ENCODE data around the gene GALNT2. TPM values are rescaled to one million over a fixed set of nuclear protein-coding genes. Genes with fewer than 3 reads are reported as not detected.

The GALNT2 gene
- polyA plus RNA-seq, 2 of the 4 experiments (the other 2 are of a cell fraction) = 66.9 to 114 TPM

DNA sequence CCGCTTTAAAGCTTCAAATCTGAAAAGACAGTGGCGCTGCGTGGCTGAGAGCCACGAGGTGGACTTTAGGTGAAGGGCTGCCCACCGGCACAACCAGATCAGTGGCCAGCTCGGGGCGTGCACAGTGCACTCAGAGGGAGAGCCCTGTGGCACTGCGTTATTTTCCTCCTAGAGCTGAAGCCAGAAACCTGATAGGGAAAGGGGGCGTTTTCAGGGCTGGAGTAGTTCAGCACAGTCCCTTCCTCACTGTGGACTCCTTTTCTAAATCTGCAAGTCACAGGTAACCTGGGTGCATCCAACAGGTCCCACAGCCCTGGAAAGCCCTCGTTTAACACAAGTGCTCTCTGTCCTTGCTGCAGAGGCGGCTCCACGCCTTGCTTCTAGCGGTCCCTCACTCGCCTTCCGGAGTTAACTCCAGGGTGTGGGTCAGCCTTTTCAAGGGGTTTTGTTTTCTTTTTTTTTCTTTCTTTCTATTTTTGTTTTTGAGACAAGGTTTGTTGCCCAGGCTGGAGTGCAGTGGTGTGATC, 81.2 kb downstream of the GALNT2 start:
- ChIA-PET CTCF (interaction anchor here (1.1 to 1.3 kb wide), 2 partner anchors 9 to 12 kb away, joined by 4 to 6 read pairs; no protein-coding TSS in a partner anchor), POLR2A (no interaction called here)
- Histone ChIP-seq H3K9me3 (no peaks in the 10 kb centered on the region), H3K4me1 (no peaks in the 10 kb centered on the region; the same call in 1 of the 3 replicates), H3K27ac (peak overlapping the region in 1 of 2 experiments; percentile 28; a peak in 1 of 6 replicates), H3K4me3 (no peak overlapping the region), H3K4me2 (no peak overlapping the region)
- DNase-seq (ENCODE audit: low read depth in 1 of 2, low spot score in 1 of 2) (no peak), ATAC-seq (no peak; a peak in 1 of 6 replicates), FAIRE-seq (no peak)
- WGBS (ENCODE audit: missing lambda C conversion rate) = 87% methylated on average over 15 of the region's 15 CpGs
- TF ChIP-seq, protein P1, sequence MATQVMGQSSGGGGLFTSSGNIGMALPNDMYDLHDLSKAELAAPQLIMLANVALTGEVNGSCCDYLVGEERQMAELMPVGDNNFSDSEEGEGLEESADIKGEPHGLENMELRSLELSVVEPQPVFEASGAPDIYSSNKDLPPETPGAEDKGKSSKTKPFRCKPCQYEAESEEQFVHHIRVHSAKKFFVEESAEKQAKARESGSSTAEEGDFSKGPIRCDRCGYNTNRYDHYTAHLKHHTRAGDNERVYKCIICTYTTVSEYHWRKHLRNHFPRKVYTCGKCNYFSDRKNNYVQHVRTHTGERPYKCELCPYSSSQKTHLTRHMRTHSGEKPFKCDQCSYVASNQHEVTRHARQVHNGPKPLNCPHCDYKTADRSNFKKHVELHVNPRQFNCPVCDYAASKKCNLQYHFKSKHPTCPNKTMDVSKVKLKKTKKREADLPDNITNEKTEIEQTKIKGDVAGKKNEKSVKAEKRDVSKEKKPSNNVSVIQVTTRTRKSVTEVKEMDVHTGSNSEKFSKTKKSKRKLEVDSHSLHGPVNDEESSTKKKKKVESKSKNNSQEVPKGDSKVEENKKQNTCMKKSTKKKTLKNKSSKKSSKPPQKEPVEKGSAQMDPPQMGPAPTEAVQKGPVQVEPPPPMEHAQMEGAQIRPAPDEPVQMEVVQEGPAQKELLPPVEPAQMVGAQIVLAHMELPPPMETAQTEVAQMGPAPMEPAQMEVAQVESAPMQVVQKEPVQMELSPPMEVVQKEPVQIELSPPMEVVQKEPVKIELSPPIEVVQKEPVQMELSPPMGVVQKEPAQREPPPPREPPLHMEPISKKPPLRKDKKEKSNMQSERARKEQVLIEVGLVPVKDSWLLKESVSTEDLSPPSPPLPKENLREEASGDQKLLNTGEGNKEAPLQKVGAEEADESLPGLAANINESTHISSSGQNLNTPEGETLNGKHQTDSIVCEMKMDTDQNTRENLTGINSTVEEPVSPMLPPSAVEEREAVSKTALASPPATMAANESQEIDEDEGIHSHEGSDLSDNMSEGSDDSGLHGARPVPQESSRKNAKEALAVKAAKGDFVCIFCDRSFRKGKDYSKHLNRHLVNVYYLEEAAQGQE (IDR thresholded peaks at IDR 0.05) = no peak
- no peak for TF ChIP-seq TP53 (CRISPR knock-in tag; IDR thresholded peaks at IDR 0.05)
- TF ChIP-seq, protein P2, sequence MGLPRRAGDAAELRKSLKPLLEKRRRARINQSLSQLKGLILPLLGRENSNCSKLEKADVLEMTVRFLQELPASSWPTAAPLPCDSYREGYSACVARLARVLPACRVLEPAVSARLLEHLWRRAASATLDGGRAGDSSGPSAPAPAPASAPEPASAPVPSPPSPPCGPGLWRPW (IDR thresholded peaks at IDR 0.05) = no peak
- TF ChIP-seq ZFP36 (IDR thresholded peaks at IDR 0.05; ENCODE audit: borderline replicate concordance, partially characterized antibody) = no peak
- no peak for TF ChIP-seq NPAS2 (CRISPR knock-in tag; IDR thresholded peaks at IDR 0.05; ENCODE audit: borderline replicate concordance)
- no peak for TF ChIP-seq HOXB13 (CRISPR knock-in tag; IDR thresholded peaks at IDR 0.05; ENCODE audit: low read depth)
- no peak for TF ChIP-seq RAD21 (conservative IDR thresholded peaks at IDR 0.05 in 1 of 2, IDR thresholded peaks at IDR 0.05 in 1 of 2)
- no peak for TF ChIP-seq MAZ (IDR thresholded peaks at IDR 0.05; ENCODE audit: borderline replicate concordance, low read depth, low read length)
- no peak for TF ChIP-seq GATA3 (IDR thresholded peaks at IDR 0.05; ENCODE audit: borderline replicate concordance)
- TF ChIP-seq HOXB5 (CRISPR knock-in tag; IDR thresholded peaks at IDR 0.05) = no peak
- no peak for TF ChIP-seq RCOR1 (IDR thresholded peaks at IDR 0.05; ENCODE audit: low read depth, low read length)
- no peak for TF ChIP-seq CEBPB (IDR thresholded peaks at IDR 0.05)

DNA sequence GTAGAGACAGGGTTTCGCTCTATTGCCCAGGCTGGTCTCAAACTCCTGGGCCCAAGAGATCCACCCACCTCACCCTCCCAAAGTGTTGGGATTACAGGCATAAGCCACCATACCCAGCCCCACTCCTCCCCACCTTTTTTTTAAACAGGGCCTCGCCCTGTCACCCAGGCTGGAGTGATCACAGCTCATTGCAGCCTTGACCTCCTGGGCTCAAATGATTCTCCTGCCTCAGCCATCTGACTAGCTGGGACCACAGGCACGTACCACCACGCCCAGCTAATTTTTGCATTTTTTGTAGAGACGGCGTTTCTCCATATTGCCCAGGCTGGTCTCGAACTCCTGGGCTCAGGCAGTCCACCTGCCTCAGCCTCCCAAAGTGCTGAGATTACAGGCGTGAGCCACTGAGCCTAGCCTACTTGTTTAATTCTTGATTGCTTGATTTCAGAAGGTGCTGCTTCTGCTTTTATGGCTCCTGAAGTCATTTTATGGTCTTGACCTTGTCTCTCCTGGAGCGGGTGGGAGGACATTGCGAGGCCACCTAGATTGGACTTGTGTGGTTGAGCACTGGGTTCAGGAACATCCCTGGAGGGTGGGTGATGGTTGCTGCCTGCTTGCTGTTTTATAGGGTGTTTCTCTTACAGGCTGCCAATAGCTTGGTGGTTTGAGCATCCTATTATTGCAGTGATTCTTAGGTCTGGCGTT, 81.9 kb downstream of the GALNT2 start:
- 94% methylated on average over 11 of the region's 11 CpGs for WGBS (ENCODE audit: missing lambda C conversion rate)
- DNase-seq (ENCODE audit: low read depth in 1 of 2, low spot score in 1 of 2) (no peak), ATAC-seq (no peak), FAIRE-seq (no peak)
- Histone ChIP-seq H3K9me3 (no peaks in the 10 kb centered on the region), H3K27ac (no peak overlapping the region), H3K4me1 (no peaks in the 10 kb centered on the region; the same call in 1 of the 3 replicates), H3K4me2 (no peak overlapping the region), H3K4me3 (no peak overlapping the region)
- POLR2A ChIA-PET = no interaction called here
- CTCF ChIA-PET = interaction anchor here (1.3 kb wide), 1 partner anchor 10 kb away, joined by 6 read pairs; no protein-coding TSS in a partner anchor
- TF ChIP-seq, protein P3, sequence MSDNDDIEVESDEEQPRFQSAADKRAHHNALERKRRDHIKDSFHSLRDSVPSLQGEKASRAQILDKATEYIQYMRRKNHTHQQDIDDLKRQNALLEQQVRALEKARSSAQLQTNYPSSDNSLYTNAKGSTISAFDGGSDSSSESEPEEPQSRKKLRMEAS (IDR thresholded peaks at IDR 0.05) = no peak
- TF ChIP-seq NR3C1 (IDR thresholded peaks at IDR 0.05) (no peak), CBX2 (IDR thresholded peaks at IDR 0.05; ENCODE audit: borderline replicate concordance, low read depth) (no peak), MAFK (IDR thresholded peaks at IDR 0.05; ENCODE audit: partially characterized antibody) (no peak), CEBPB (IDR thresholded peaks at IDR 0.05) (no peak), KDM1A (IDR thresholded peaks at IDR 0.05; ENCODE audit: low read depth) (no peak), RARB (CRISPR knock-in tag; IDR thresholded peaks at IDR 0.05) (no peak), HOXB5 (CRISPR knock-in tag; IDR thresholded peaks at IDR 0.05) (no peak), NFE2L2 (conservative IDR thresholded peaks at IDR 0.05; ENCODE audit: low read length) (no peak), CHD2 (IDR thresholded peaks at IDR 0.05; ENCODE audit: low read length, partially characterized antibody) (no peak)
- TF ChIP-seq, protein P4, sequence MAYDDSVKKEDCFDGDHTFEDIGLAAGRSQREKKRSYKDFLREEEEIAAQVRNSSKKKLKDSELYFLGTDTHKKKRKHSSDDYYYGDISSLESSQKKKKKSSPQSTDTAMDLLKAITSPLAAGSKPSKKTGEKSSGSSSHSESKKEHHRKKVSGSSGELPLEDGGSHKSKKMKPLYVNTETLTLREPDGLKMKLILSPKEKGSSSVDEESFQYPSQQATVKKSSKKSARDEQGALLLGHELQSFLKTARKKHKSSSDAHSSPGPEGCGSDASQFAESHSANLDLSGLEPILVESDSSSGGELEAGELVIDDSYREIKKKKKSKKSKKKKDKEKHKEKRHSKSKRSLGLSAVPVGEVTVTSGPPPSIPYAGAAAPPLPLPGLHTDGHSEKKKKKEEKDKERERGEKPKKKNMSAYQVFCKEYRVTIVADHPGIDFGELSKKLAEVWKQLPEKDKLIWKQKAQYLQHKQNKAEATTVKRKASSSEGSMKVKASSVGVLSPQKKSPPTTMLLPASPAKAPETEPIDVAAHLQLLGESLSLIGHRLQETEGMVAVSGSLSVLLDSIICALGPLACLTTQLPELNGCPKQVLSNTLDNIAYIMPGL (CRISPR knock-in tag; IDR thresholded peaks at IDR 0.05; ENCODE audit: borderline replicate concordance) = no peak
- TF ChIP-seq, protein P5, sequence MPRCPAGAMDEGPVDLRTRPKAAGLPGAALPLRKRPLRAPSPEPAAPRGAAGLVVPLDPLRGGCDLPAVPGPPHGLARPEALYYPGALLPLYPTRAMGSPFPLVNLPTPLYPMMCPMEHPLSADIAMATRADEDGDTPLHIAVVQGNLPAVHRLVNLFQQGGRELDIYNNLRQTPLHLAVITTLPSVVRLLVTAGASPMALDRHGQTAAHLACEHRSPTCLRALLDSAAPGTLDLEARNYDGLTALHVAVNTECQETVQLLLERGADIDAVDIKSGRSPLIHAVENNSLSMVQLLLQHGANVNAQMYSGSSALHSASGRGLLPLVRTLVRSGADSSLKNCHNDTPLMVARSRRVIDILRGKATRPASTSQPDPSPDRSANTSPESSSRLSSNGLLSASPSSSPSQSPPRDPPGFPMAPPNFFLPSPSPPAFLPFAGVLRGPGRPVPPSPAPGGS (IDR thresholded peaks at IDR 0.05) = no peak
- TF ChIP-seq, protein P6, sequence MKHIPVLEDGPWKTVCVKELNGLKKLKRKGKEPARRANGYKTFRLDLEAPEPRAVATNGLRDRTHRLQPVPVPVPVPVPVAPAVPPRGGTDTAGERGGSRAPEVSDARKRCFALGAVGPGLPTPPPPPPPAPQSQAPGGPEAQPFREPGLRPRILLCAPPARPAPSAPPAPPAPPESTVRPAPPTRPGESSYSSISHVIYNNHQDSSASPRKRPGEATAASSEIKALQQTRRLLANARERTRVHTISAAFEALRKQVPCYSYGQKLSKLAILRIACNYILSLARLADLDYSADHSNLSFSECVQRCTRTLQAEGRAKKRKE (CRISPR knock-in tag; IDR thresholded peaks at IDR 0.05; ENCODE audit: low read depth) = no peak
- TF ChIP-seq, protein P7, sequence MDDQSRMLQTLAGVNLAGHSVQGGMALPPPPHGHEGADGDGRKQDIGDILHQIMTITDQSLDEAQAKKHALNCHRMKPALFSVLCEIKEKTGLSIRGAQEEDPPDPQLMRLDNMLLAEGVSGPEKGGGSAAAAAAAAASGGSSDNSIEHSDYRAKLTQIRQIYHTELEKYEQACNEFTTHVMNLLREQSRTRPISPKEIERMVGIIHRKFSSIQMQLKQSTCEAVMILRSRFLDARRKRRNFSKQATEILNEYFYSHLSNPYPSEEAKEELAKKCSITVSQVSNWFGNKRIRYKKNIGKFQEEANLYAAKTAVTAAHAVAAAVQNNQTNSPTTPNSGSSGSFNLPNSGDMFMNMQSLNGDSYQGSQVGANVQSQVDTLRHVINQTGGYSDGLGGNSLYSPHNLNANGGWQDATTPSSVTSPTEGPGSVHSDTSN (IDR thresholded peaks at IDR 0.05) = no peak

Data from A549 (cell line).